Aorta (tissue), 5 donors: ENCODE data around the gene KNCN. TPM values are rescaled to one million over a fixed set of nuclear protein-coding genes. Genes with fewer than 3 reads are reported as not detected.

Experiments used
- ATAC-seq: fragments of 200-7000 bp; cut with Tn5 transposase; one replicate; pipeline ENCODE4 v1.9.1; 2022; ENCODE audit warnings: moderate library complexity; ENCODE audit not compliant: low FRiP score
- DNase-seq, 2 donors: peaks; one replicate each; pipeline ENCODE4 v3.0.0-alpha.2; 2020
- H3K27ac ChIP-seq, 2 donors: one replicate each; pipeline ENCODE4 v1.5.1; 2013; ENCODE audit warnings: low read length in 2 of 2, mild to moderate bottlenecking in 2 of 2, moderate library complexity in 2 of 2, control low read depth in 1 of 2, inconsistent platforms in 1 of 2, low read depth in 1 of 2
- H3K27me3 ChIP-seq, 2 donors: one replicate each; pipeline ENCODE4 v1.6.1; 2013; ENCODE audit warnings: control low read depth in 1 of 2, low read length in 1 of 2, mild to moderate bottlenecking in 1 of 2, moderate library complexity in 1 of 2; ENCODE audit not compliant: insufficient read depth in 2 of 2, control insufficient read depth in 1 of 2
- H3K36me3 ChIP-seq, 2 donors: one replicate each; pipeline ENCODE4 v1.6.1; 2013; ENCODE audit warnings: control low read depth in 1 of 2, low read length in 1 of 2, mild to moderate bottlenecking in 1 of 2; ENCODE audit not compliant: insufficient read depth in 2 of 2, control insufficient read depth in 1 of 2
- H3K4me1 ChIP-seq, 2 donors: one replicate each; pipeline ENCODE4 v1.6.1; 2013; ENCODE audit warnings: low read length in 2 of 2, control low read depth in 1 of 2, mild to moderate bottlenecking in 1 of 2, moderate library complexity in 1 of 2; ENCODE audit not compliant: insufficient read depth in 2 of 2, control insufficient read depth in 1 of 2
- H3K4me3 ChIP-seq, 2 donors: one replicate each; pipeline ENCODE4 v1.5.1; 2013; ENCODE audit warnings: low read length in 2 of 2, control low read depth in 1 of 2, mild to moderate bottlenecking in 1 of 2
- H3K9me3 ChIP-seq: one replicate; pipeline ENCODE4 v1.6.1; 2013; ENCODE audit warnings: mild to moderate bottlenecking, low read length; ENCODE audit not compliant: control insufficient read depth
- WGBS, 2 donors: extraction: QIAGEN DNeasy Blood & Tissue Kit; methylation state at CpG; one replicate each; pipeline ENCODE4 v1.1.7; 2013; 5-methylcytosine and 5-hydroxymethylcytosine counted together
- intact Hi-C, 2 donors: fragments of 100-400 bp; cut with DNase I; formaldehyde crosslinking; loops; one replicate each; pipeline versions ENCODE4 v1.14.2 to v1.15.0; 2022
- polyA plus RNA-seq, 2 donors: library from polyadenylated mRNA; stranded (reverse); fragments of 200-250 nt; gene quantifications; one replicate each; pipeline ENCODE4 v1.2.3, GENCODE V29; 2013
- total RNA-seq, 2 donors: library from RNA; stranded (reverse); fragmentation: NEBNext Ultra II Directional; extraction: Animal tissue kit (Norgen Biotek cat#: 25700); gene quantifications; one replicate each; pipeline ENCODE4 v1.2.1, GENCODE V29; 2021
- donor health status: healthy with polysubstance abuse.
- donor health status: Bipolar disorder and iron deficiency.
- donor health status: DM: no; HTN: no; CAD: no.
- donor health status: DM: no; HTN: no; CAD: no.
- donor health status: DM: yes; HTN: yes; CAD: no.

KNCN gene
- total and polyA plus RNA-seq, 4 donors = 0.15 TPM; not detected in 3

GRCh38 chr1:46550751-46551231, 656 bp downstream of the KNCN start:
- Histone ChIP-seq H3K36me3 (no peaks in the 10 kb centered on the region), H3K27me3 (no peaks in the 10 kb centered on the region), H3K27ac (no peak overlapping the region), H3K4me3 (no peak overlapping the region), H3K4me1 (no peaks in the 10 kb centered on the region), H3K9me3 (no peaks in the 10 kb centered on the region)
- ATAC-seq (no peak), DNase-seq (peak in 1 of 2 donors; percentile 68)
- 67 to 75% methylated on average over 17 of the region's 17 CpGs for WGBS, 2 donors
- intact Hi-C loops = no loop called here

- Histone ChIP-seq H3K9me3 (no peaks in the 10 kb centered on the region), H3K27me3 (no peaks in the 10 kb centered on the region), H3K36me3 (no peaks in the 10 kb centered on the region), H3K27ac (no peak overlapping the region), H3K4me1 (no peaks in the 10 kb centered on the region), H3K4me3 (no peak overlapping the region)
- intact Hi-C loops = no loop called here
- DNase-seq (peak in 1 of 2 donors; percentile 74), ATAC-seq (no peak)
- WGBS, 2 donors = 60 to 63% methylated on average over 20 of the region's 20 CpGs
These were observed 1.5 kb downstream of the KNCN start for GRCh38 chr1:46549697-46550681.

- DNase-seq (no peak), ATAC-seq (peak; percentile 37)
- Histone ChIP-seq H3K4me1 (no peaks in the 10 kb centered on the region), H3K9me3 (no peaks in the 10 kb centered on the region), H3K27ac (no peak overlapping the region), H3K36me3 (no peaks in the 10 kb centered on the region), H3K4me3 (no peak overlapping the region), H3K27me3 (no peaks in the 10 kb centered on the region)
- intact Hi-C loops = no loop called here
- 80 to 84% methylated on average over 22 of the region's 22 CpGs for WGBS, 2 donors
These were observed 3.7 kb downstream of the KNCN start for GRCh38 chr1:46547481-46548383.

- WGBS, 2 donors = 75 to 76% methylated on average over 5 of the region's 5 CpGs
- no peak for ATAC-seq
- Histone ChIP-seq H3K4me3 (no peak overlapping the region), H3K9me3 (no peaks in the 10 kb centered on the region), H3K27me3 (no peaks in the 10 kb centered on the region), H3K36me3 (no peaks in the 10 kb centered on the region), H3K27ac (no peak overlapping the region), H3K4me1 (no peaks in the 10 kb centered on the region)
- DNase-seq = no peak
- intact Hi-C loops = no loop called here
These were observed 5.2 kb downstream of the KNCN start for GRCh38 chr1:46546210-46546609.

DNA sequence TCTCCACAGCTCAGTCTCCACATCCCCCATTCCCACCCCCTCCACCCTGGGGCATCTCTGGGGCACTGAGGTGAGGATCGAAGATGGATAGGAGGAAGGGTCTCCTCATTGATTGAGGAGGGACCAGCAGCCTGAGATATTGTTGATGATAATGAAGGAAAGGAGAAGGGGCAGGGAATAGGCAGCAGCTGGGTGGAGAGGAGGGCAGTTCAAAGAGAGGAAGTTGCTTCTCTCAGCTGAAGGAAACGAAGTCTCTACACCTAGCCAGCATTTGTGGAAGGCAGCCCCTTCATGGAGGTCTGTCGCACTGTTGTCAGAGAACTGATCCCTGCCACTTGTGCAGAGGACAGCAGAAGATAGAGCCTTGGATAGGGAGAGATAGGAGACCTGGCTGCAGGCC, 5.7 kb downstream of the KNCN start:
- no peaks in the 10 kb centered on the region for H3K36me3 ChIP-seq
- H3K27ac ChIP-seq = no peak overlapping the region
- intact Hi-C loops = no loop called here
- no peaks in the 10 kb centered on the region for H3K4me1 ChIP-seq
- ATAC-seq (no peak), DNase-seq (peak in 1 of 2 donors; percentile 21)
- 90 to 92% methylated on average over 3 of the region's 3 CpGs for WGBS, 2 donors
- no peaks in the 10 kb centered on the region for H3K27me3 ChIP-seq
- H3K9me3 ChIP-seq = no peaks in the 10 kb centered on the region
- no peak overlapping the region for H3K4me3 ChIP-seq

- intact Hi-C loops = no loop called here
- H3K27me3 ChIP-seq = no peaks in the 10 kb centered on the region
- no peak for ATAC-seq
These were observed 6.7 kb downstream of the KNCN start for GRCh38 chr1:46544561-46545240.

DNA sequence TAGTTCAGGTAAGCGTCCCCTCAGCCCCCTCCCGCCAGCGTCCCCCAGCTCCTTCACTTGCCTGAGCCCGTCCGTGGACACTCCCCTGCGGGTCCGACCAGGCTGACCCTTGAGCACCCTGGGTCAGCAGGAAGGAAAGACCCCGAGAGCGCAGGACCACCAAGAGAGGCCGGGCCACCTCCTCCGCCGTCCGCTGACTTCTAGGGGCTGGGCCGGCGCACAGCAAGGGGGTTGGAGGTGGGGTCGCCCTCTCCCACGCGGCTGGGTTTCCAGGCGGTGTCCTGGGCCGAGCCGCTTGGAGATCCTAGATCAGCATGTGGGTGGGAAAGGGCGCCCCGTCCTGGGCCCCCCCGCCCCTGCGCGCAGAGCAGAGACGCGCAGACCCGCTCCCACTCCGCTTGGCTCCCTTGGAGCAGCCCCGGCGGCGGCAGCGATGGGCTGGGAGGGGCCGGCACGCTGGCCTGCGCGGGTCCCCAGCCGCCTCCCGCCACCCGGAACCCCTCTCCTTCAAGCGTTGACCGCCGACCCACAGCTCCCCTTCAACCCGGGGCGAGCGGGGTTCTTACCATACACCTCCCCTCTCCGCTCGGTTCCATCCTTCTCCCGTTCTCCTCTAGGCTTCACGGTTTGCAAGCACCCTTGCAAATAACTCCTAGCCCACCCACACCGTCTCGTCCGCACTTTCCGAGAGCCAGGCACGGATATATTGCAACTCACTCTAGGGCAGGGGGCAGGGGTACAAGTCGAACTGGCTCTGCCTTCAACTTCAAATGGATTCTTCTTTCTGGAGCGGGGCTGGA, 7.5 kb downstream of the KNCN start:
- intact Hi-C loops = no loop called here
- no peaks in the 10 kb centered on the region for H3K27me3 ChIP-seq
- H3K9me3 ChIP-seq = no peaks in the 10 kb centered on the region
- H3K36me3 ChIP-seq = no peaks in the 10 kb centered on the region
- WGBS, 2 donors = 6 to 7% methylated on average over 53 to 58 of the region's 58 CpGs
- no peak overlapping the region for H3K4me3 ChIP-seq
- DNase-seq (peak in 1 of 2 donors; percentile 44), ATAC-seq (no peak)
- no peak overlapping the region for H3K27ac ChIP-seq
- no peaks in the 10 kb centered on the region for H3K4me1 ChIP-seq

More at GRCh38 chr1:46544561-46545240, 6.7 kb downstream of the KNCN start:
- no peaks in the 10 kb centered on the region for H3K36me3 ChIP-seq
- peak in 1 of 2 donors; percentile 18 for DNase-seq
- WGBS, 2 donors = 76 to 77% methylated on average over 5 of the region's 5 CpGs
- H3K9me3 ChIP-seq = no peaks in the 10 kb centered on the region
- no peak overlapping the region for H3K27ac ChIP-seq
- H3K4me1 ChIP-seq = no peaks in the 10 kb centered on the region
- H3K4me3 ChIP-seq = no peak overlapping the region
